Measurements from ENCODE around the gene LHPP.
"Not testable (repeated sequence)": the region's sequence is repeated elsewhere in the genome, so short reads cannot be mapped to it uniquely, and the experiment has no call there.

LHPP gene, protein sequence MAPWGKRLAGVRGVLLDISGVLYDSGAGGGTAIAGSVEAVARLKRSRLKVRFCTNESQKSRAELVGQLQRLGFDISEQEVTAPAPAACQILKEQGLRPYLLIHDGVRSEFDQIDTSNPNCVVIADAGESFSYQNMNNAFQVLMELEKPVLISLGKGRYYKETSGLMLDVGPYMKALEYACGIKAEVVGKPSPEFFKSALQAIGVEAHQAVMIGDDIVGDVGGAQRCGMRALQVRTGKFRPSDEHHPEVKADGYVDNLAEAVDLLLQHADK

GRCh38 chr10:124461642-124462347 lies at the start of gene LHPP:
TSS of gene LHPP (plus strand) at chr10:124461823. CDS start at chr10:124461863, 40 bp downstream.
- peak; percentile 88 to 96 (median 94) for DNase-seq

GRCh38 chr10:124414076-124414475 lies 47.5 kb upstream of the LHPP start:
- DNase-seq: no peak

- no peak for DNase-seq
Measured at GRCh38 chr10:124415210-124415609, 46.4 kb upstream of the LHPP start.

GRCh38 chr10:124416733-124417132 lies 44.9 kb upstream of the LHPP start:
- DNase-seq: no peak

GRCh38 chr10:124417895-124418725 lies 43.5 kb upstream of the LHPP start:
- DNase-seq: peak; percentile 61 to 76 (median 68)

- peak; percentile 97 to 99 (median 98) for DNase-seq
Measured at GRCh38 chr10:124418726-124419501, 42.7 kb upstream of the LHPP start, which contains the start of gene OAT. TSS of gene OAT (minus strand) at chr10:124418923. CDS start at chr10:124412171, 6,752 bp downstream.

DNA sequence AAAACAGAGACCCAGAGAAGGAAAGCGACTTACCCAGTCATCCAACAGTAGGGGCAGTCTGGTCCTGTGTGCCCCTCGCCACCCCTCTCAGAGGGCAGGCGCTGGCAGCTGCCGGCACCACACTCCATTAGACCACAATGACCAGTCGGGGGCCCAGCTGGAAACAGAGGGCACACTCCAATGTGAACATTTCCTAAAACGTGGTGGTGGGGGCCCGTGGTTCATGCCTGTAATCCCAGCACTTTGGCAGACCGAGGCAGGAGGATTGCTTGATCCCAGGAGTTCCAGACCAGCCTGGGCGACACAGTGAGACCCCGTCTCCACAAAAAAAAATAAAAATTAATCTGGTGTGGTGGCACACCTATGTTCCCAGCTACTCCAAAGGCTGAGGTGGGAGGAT lies 42.0 kb upstream of the LHPP start:
- no peak for DNase-seq

GRCh38 chr10:124420254-124420653 lies 41.4 kb upstream of the LHPP start:
- DNase-seq: no peak

- DNase-seq: no peak
Measured at GRCh38 chr10:124422742-124423141, 38.9 kb upstream of the LHPP start.

DNA sequence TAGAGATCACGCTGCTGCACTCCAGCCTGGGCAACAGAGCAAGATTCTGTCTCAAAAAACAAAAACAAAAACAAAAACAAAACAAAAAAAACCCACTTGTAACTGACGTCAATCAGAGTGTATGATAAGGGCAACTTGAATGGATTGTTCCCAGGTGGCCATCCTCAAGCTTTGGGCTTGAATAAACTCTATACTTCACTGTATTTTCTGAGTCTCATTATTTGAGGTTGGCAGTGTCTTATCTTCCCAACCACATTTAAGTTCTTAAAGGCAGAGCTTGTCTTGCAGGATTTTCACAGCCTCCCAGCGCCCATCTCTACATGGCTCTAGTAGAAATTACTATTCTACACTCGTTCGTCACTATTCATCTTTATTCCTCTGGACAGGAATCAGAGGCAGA lies 37.8 kb upstream of the LHPP start:
- DNase-seq: no peak

GRCh38 chr10:124425227-124425962 lies 36.2 kb upstream of the LHPP start:
- DNase-seq: no peak

- DNase-seq: no peak
Measured at GRCh38 chr10:124428207-124428777, 33.3 kb upstream of the LHPP start.

DNA sequence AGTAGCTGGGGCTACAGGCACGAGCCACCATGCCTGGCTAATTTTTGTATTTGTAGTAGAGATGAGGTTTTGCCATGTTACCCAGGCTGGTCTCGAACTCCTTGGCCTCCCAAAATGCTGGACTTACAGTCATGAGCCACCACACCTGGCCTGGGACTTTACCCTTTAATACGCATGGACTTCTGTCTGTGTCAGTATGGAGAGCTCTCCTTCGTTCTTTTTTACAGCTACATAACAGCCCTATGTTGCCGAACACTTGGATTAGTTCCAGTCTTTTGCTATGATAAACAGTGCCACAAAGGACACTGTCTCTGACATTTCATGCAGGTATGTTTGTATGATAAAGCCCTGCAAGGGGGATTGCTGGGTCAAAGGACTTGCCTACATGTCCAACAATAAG lies 32.0 kb upstream of the LHPP start:
- DNase-seq: no peak

- no peak for DNase-seq
Measured at GRCh38 chr10:124430077-124430476, 31.5 kb upstream of the LHPP start.

DNA sequence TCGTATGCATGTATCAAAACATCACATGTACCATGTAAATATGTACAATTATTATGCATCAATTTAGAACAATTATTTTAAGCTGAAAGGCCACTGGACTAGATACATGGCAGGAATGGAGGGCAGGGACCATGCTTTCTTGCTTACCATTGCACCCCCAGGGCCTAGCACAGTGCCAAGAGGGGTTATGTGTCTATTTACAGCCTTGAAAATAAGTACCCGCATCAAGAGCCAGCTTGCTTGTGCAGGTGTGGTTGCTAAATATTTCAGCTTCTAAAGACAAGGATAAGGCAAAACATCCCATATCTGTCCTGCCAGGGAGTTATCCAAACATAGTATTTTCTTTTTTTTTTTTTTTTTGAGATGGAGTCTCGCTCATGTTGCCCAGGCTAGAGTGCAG lies 28.2 kb upstream of the LHPP start:
- DNase-seq: no peak

GRCh38 chr10:124435683-124436082 lies 25.9 kb upstream of the LHPP start:
- not testable (repeated sequence) for DNase-seq

DNA sequence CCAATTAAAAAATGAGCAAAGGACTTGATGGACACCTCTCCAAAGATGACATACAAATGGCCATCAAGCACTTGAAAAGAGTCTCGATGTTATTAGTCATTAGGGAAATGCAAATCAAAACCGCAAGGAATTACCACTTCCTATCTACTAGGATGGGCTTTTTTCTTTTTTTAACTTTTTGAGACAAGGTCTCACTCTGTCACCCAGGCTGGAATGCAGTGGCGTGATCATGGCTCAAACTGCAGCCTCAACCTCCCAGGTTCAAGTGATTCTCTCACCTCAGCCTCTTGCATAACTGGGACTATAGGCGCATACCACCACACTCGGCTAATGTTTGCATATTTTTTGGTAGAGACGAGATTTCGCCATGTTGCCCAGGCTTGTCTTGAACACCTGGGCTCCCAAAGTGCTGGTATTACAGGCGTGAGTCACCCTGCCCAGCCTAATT lies 25.4 kb upstream of the LHPP start:
- peak; percentile 42 to 80 (median 80) for DNase-seq

DNA sequence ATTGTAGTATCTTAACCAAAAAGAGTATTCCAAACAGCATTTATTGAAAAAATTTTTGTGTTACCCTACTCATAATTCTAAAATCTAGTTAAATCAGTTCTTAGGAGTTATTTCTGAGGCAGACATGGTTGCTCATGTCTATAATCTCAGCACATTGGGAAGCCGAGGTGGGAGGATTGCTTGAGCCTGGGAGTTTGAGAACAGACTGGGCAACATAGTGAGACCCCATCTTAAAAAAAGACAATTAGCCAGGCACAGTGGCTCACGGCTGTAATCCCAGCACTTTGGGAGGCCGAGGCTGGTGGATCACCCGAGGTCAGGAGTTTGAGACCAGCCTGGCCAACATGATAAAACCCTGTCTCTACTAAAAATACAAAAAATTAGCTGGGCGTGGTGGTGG lies 19.9 kb upstream of the LHPP start:
- DNase-seq: not testable (repeated sequence)

- peak in 1 of 3 donors; percentile 24 for DNase-seq
Measured at GRCh38 chr10:124446830-124447750, 14.5 kb upstream of the LHPP start.

All from suppressor macrophage treated with lipopolysaccharide for 1 hour (primary cell).